ENCODE data around the gene VEPH1.
A peak's percentile ranks its signal among the peaks of the same experiment; 100 is the strongest.

The VEPH1 gene

DNA sequence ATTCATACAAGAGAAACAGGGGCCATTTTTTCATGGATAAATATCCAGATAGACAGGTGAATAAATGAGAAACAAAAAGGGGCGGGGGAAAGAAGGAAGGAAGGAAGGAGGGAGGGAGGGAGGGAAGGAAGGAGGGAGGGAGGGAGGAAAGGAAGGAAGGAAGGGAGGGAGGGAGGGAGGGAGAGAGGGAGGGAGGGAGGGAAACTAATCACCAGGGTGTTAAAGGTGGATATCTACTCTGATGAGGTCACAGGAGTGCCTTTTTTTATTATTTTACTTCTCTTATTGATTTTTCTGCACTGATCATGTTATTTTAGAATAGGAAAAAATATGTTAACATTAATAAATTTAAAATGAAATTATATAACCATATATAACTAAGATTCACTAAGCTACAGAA lies 10.4 kb upstream of the VEPH1 start:
- TF ChIP-seq, protein P1, sequence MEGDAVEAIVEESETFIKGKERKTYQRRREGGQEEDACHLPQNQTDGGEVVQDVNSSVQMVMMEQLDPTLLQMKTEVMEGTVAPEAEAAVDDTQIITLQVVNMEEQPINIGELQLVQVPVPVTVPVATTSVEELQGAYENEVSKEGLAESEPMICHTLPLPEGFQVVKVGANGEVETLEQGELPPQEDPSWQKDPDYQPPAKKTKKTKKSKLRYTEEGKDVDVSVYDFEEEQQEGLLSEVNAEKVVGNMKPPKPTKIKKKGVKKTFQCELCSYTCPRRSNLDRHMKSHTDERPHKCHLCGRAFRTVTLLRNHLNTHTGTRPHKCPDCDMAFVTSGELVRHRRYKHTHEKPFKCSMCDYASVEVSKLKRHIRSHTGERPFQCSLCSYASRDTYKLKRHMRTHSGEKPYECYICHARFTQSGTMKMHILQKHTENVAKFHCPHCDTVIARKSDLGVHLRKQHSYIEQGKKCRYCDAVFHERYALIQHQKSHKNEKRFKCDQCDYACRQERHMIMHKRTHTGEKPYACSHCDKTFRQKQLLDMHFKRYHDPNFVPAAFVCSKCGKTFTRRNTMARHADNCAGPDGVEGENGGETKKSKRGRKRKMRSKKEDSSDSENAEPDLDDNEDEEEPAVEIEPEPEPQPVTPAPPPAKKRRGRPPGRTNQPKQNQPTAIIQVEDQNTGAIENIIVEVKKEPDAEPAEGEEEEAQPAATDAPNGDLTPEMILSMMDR (conservative IDR thresholded peaks at IDR 0.05; ENCODE audit: low read depth, low read length), result no peak
- H3K4me3 ChIP-seq (ENCODE audit: low read depth, low read length), result no peak overlapping the region
- no peak for DNase-seq (ENCODE audit: low read depth)

DNA sequence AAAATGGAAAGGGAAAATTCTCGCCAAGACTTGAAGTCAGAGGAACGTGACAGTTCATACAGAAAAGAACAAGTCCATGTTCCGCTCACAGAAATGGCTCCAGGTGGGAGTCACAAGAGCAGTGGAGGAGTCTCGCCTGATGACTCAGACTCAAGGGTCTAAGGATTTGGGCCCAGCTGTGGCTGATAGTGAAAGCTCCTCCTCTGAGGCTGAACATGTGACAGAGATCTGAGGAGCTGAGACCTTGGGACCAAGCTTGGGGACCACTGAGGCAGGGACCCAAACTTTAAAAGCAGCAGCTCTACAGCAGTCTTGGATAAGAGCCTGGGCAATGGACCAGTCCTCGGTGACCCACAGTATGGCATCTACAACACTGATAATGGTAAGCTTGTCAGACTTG lies 9.3 kb upstream of the VEPH1 start:
- TF ChIP-seq, protein P1 (conservative IDR thresholded peaks at IDR 0.05; ENCODE audit: low read depth, low read length), result no peak
- H3K4me3 ChIP-seq (ENCODE audit: low read depth, low read length), result no peak overlapping the region
- DNase-seq (ENCODE audit: low read depth), result no peak

DNA sequence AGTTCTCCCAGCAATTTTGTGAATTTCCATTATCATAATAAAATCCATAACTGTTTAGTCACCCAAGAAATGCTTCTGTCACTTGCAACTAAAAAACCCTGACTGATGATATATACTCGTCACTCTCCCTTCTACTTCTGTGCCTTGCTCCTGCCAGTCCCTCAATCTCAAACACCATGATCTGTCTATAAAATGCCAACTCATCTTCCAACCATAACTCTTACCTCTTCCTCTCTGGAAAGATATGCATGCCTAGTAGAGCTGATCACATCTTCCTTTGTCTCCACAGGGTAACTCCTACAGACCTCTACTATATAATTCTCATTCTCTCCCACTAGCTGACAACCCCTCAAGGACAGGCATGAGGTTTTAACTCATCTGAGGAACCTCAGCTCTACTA lies 5.2 kb upstream of the VEPH1 start:
- H3K4me3 ChIP-seq (ENCODE audit: low read depth, low read length), result no peak overlapping the region
- TF ChIP-seq, protein P1 (conservative IDR thresholded peaks at IDR 0.05; ENCODE audit: low read depth, low read length), result no peak
- DNase-seq (ENCODE audit: low read depth), result no peak

DNA sequence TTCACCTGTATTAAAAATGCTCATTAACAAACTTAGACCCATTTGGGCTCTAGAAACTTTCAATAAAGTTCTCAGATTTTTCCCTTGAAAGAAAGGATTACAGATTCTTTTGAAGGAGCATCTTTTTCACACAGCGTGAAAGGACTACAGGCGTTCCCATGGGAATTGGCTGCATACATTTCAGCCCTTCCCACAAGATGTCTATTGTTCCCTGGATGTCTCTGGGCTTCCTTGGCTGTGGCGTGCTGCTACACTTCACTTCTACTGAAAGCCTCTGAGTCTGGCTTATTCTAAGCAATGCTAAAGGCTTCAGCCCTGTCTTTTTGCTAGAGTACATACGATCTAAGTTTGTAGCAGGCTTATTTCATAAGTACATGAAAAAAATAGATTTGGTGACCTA lies 1.4 kb downstream of the VEPH1 start:
- no peak for DNase-seq (ENCODE audit: low read depth)
- TF ChIP-seq, protein P1 (conservative IDR thresholded peaks at IDR 0.05; ENCODE audit: low read depth, low read length), result no peak
- no peak overlapping the region for H3K4me3 ChIP-seq (ENCODE audit: low read depth, low read length)

DNA sequence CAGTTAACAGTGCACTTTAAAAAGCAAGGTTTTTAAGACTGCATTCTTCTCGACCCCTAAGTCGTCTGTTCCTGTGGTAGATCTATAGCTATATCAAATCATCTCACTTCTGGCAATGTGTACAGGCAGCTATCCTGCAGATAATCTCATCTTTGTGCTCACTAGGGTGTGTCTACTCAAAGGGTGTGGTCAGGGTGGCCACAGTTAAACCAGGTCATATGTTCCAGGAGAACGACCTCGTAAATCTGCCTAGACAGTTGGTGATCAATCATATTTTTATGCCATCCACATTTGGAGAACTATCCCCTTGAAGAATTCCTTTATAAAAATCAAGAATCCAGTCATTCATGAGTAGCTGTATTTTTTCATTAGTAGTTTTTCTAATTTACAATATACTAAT lies 3.0 kb downstream of the VEPH1 start:
- DNase-seq (ENCODE audit: low read depth), result no peak
- H3K4me3 ChIP-seq (ENCODE audit: low read depth, low read length), result no peak overlapping the region
- TF ChIP-seq, protein P1 (conservative IDR thresholded peaks at IDR 0.05; ENCODE audit: low read depth, low read length), result no peak

DNA sequence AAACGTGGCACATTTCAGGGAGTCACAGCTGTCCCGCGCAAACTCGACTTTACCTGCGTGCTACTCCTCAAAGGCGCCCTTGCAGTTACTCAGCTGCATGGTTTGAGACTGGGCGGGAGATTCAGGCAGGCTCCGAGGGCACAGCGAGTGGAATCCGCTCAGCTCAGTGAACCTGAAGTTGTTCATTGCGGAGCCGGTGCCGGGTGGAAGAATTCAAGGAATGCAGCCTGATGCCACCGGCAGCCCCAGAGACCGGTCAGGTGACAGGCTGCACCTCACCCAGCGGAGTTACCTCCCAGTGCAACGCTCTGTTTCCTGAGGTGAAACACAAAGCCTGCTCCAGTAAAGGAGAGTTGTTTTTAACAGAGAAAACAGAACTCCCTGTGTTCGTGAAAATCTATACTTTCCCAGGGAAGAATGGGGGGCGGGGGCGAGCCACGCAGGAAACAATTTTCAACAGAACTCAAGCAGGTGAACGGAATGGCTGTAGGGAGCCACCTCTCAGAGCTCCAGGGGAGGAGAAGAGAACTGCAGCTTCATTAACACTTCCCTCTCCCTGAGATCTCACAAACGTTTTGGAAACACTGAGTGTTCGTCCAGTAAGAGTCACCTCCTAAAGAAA lies 3.8 kb downstream of the VEPH1 start:
- peak overlapping the region; percentile 65 for H3K4me3 ChIP-seq (ENCODE audit: low read depth, low read length)
- peak; percentile 50 for DNase-seq (ENCODE audit: low read depth)
- TF ChIP-seq, protein P1 (conservative IDR thresholded peaks at IDR 0.05; ENCODE audit: low read depth, low read length), result no peak

DNA sequence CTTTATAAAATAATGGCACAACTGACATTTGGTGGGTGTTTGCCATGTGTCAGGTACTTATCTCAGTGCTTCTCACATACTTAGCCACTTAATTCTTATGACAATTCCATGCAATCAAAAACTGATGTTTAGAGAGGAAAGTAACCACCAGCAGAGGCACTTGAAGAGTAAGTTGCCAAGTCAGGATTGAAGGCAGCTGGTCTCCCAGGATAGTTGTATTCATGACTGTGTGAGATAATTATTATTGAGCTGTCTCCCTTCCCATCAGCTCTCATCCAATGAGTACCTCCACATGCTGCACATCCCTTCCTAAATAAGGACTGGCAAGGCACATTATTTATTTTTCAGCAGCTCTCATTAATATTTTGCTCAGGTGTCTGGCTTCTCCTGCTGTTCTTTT lies 4.8 kb downstream of the VEPH1 start:
- no peak for DNase-seq (ENCODE audit: low read depth)
- TF ChIP-seq, protein P1 (conservative IDR thresholded peaks at IDR 0.05; ENCODE audit: low read depth, low read length), result no peak
- H3K4me3 ChIP-seq (ENCODE audit: low read depth, low read length), result no peak overlapping the region
